HG03095 (cell line): Measurements from ENCODE around the gene ABHD12B.
"Not testable (repeated sequence)": the region's sequence is repeated elsewhere in the genome, so short reads cannot be mapped to it uniquely, and the experiment has no call there.

Experiments
- ATAC-seq: cut with Tn5 transposase; IDR thresholded peaks from one replicate; pipeline ENCODE4 v1.9.1; 2021; ENCODE audit warnings: moderate library complexity; ENCODE audit not compliant: unreplicated experiment

ABHD12B gene

DNA sequence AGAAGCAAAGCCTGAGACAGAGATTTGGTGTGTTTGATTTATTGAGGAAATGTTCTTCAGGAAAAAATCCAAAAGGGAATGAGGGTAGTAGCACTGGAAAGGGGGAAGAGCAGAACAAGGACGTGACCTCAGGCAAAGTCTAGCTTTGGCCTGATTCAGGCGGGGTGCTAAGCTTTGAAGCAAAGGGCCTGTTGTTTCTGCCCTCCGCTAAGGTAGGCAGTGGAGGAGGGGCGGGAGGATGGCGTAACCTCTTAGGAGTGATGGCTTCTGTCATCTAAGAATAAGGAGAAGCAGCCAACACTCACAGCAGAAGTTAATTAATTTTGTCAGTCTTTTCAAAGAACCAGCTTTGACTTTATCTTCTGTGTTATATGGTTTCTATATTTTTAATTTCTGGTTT lies 20.4 kb downstream of the ABHD12B start:
- no peak for ATAC-seq

GRCh38 chr14:50896421-50896820 lies 24.6 kb downstream of the ABHD12B start:
- ATAC-seq, result not testable (repeated sequence)

DNA sequence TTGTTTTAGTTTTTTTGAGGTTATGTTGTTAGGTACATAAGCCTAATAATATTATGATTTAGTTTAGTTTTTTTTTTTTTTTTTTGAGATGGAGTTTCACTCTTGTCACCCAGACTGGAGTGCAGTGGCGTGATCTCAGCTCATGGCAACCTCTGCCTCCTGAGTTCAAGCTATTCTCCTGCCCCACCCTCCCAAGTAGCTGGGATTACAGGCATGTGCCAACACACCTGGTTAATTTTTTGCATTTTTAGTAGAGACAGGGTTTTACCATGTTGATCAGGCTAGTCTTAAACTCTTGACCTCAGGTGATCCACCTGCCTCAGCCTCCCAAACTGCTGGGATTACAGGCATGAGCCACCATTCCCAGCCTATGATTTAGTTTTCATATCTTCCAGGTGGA lies 25.2 kb downstream of the ABHD12B start:
- not testable (repeated sequence) for ATAC-seq

- no peak for ATAC-seq
These were observed 25.9 kb downstream of the ABHD12B start for GRCh38 chr14:50897658-50898175.

DNA sequence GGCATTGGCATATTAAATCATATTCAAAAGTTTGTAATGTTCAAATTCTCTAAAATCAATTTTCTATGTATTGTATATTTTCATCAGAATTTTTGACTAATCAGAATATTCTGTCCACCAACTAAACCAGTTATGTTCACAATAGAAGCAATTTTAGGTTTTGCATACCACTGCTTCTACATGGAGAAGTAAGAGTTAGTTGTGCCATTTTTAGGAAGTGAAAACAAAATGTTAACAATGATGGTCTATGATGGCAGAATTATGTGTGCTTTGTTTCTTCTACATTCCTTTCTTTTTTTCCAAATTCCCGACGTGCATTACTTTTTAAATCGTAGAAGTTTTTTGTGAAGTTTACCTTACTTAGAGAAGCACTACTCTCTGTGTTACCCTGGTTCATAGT lies 29.5 kb downstream of the ABHD12B start:
- no peak for ATAC-seq

GRCh38 chr14:50904719-50905118 lies 32.9 kb downstream of the ABHD12B start:
- no peak for ATAC-seq

GRCh38 chr14:50906326-50907065 lies 34.6 kb downstream of the ABHD12B start:
- ATAC-seq, result no peak

DNA sequence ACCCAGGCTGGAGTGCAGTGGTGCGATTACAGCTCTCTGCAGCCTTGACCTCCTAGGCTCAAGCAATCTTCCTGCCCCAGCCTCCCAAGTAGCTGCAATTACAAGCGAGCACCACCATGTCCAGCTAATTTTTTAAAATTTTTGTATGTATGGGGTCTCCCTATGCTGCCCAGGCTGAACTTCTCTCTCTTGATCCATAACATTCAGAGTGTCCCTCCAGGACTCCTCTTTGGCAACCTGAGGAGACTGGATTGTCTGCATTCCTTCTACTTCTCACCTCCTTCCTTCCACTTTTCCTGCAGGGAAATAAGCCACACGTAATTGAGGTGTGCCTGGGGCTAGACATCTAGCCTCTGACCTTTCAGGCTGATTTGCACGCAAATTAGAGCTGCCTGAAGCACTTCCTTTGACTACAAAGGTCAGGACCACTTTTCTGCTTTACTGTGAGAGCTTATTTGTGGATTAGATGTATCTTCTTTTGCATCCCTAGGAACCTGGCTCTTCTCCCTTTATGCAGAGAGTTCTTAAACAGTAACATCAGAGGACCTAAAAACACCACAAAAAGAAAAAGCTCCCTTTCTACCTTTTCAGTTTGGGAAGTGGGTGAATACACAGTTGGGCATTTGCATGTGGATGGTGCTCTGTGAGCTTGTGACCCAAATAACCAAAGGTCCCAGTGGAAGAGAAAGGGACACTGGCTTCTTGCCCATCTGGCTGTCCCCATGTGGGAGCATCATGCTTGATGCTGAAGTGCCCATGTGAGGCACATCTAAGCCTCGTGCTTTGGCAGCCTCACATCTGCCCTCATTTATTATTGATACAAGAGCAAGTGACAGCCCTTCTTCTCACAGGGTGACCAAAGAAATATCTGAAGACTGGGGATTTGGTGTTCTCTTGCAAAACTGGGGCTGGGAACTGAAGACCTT lies 38.9 kb downstream of the ABHD12B start:
- no peak for ATAC-seq

DNA sequence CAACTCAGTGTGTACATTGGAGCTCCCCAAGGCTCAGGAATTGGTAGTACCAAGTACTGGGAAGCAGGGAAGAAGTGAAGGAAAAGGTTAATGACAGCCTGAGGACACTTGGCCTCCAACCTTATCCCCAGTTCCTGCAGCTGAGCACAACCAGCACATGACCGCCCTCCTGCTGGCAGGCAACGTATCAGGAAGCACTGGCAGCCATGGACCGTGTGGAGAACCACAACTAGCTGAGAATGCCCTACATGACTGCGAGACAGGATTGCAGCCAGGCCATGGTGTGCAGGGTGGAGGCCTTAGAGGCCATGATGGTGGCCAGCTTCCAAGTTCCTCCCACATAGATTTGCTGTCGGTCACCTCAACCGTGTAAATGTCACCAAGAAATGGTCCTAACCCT lies 45.6 kb downstream of the ABHD12B start:
- ATAC-seq, result no peak

DNA sequence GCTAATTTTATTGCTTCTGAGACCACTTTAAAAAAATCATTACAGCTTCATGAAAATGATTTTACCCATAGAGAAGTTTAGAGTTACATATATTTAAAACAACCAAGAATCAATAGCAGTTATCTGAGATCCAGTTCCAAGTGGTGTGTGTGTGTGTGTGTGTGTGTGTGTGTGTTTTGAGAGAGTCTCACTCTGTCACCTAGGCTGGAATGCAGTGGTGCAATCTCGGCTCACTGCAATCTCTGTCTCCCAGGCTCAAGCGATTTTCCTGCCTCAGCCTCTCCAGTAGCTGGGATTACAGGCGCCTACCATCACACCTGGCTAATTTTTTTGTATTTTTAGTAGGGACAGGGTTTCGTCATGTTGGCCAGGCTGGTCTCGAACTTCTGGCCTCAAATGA lies 47.7 kb downstream of the ABHD12B start:
- ATAC-seq, result not testable (repeated sequence)

GRCh38 chr14:50920482-50921230 lies 48.8 kb downstream of the ABHD12B start:
- ATAC-seq, result no peak

GRCh38 chr14:50922803-50923202 lies 51.0 kb downstream of the ABHD12B start:
- no peak for ATAC-seq

DNA sequence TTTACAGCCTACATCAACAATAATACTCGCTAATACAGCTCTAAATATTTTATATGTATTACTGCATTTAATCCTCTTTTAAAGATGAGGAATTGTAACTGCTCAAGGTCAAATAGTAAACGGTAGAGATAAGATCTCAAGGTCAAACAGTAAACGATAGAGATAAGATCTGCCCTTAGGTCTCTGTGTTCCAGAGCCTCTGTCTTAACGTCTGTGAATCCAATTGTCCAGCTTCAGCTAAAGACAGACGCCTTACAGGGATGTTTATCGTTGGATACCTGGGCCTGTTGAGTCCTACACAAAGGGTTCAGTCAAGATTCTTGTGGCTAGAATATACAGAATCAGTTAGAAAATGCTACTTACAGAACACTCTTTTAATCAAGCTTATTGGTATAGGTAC lies 52.4 kb downstream of the ABHD12B start:
- no peak for ATAC-seq

GRCh38 chr14:50924843-50925242 lies 53.0 kb downstream of the ABHD12B start:
- no peak for ATAC-seq

DNA sequence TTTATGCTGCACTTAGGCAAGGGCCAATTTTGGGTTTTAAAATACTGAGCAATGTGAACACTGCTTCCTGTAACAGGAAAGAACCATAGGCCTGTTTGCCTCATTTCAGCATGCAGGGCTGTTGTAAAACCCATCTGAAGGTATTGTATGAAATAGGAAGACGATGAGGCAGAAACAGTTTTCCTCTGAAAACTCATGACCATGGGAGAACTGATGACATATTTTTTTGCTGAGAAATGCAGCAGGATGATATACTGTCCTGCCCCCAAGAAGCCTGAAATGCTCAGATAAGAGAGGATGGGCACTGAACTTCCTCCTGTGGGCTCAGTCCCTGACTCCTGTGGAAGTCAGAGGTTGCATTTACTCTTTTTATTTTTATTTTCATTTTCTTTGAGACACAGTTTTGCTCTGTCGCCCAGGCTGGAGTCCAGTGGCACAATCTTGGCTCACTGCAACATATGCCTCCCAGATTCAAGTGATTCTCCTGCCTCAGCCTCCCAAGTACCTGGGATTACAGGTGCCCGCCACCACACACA lies 55.1 kb downstream of the ABHD12B start:
- ATAC-seq, result no peak

GRCh38 chr14:50928002-50928635 lies 56.3 kb downstream of the ABHD12B start:
- no peak for ATAC-seq

- no peak for ATAC-seq
These were observed 57.7 kb downstream of the ABHD12B start for GRCh38 chr14:50929506-50929905.

GRCh38 chr14:50931559-50931958 lies 59.7 kb downstream of the ABHD12B start:
- ATAC-seq, result no peak

DNA sequence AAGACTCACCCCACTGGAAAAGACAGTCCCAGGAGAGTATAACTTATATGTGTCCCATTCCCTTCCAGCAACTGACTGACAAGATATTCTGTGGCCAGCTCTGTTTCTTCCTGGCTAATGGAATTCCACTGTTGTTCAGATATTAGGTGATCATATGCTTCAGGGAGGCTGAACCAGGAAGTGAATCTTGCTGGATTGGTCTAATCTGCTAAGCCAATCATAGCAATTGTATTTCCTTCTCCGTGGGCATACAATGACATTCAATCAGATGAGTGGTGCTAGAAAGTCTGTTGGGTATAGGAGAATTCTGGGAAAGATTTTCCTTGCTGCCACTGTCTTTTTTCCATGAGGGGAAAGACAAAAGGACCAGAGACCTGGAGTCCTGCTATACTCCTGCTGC lies 60.3 kb downstream of the ABHD12B start:
- no peak for ATAC-seq
